LNCAP (cell line): Measurements from ENCODE around the gene HMX1.

Experiments
- CTCF ChIP-seq: fragments of 450-650 bp; IDR thresholded peaks from 2 replicates; pipeline ENCODE4 v1.5.1; 2017; ENCODE audit warnings: mild to moderate bottlenecking

The HMX1 gene

GRCh38 chr4:8846826-8847225 is 24.8 kb downstream of the HMX1 start:
- no peak for TF ChIP-seq CTCF

GRCh38 chr4:8846046-8846720 is 25.5 kb downstream of the HMX1 start:
- TF ChIP-seq CTCF: no peak

- TF ChIP-seq CTCF: no peak
These were observed 26.5 kb downstream of the HMX1 start for GRCh38 chr4:8844976-8845690.

GRCh38 chr4:8843597-8843996 is 28.0 kb downstream of the HMX1 start:
- no peak for TF ChIP-seq CTCF

GRCh38 chr4:8842614-8843013 is 29.0 kb downstream of the HMX1 start:
- TF ChIP-seq CTCF: no peak

- no peak for TF ChIP-seq CTCF
These were observed 29.9 kb downstream of the HMX1 start for GRCh38 chr4:8841678-8842268.

GRCh38 chr4:8840816-8841455 is 30.7 kb downstream of the HMX1 start:
- no peak for TF ChIP-seq CTCF
